B cell (primary cell): ENCODE results near the gene TXNRD1. TPM values are rescaled to one million over a fixed set of nuclear protein-coding genes. Genes with fewer than 3 reads are reported as not detected.

Experiments
- ATAC-seq: fragments of 200-7000 bp; cut with Tn5 transposase; one replicate; pipeline ENCODE4 v1.10.0; 2021; ENCODE audit warnings: low read depth, mild to moderate bottlenecking, moderate number of reproducible peaks, moderate library complexity
- CTCF ChIA-PET: fragments of 350-600 bp; sonication (Branson Sonifier 250); formaldehyde crosslinking; loops from one replicate; lab custom pipeline; 2021; ENCODE audit warnings: antibody characterized with exemption, inconsistent platforms; lab: Charles Lee
- POLR2A ChIA-PET: fragments of 350-600 bp; sonication (Branson Sonifier 250); formaldehyde crosslinking; loops from one replicate; lab custom pipeline; 2021; ENCODE audit warnings: antibody characterized with exemption; lab: Charles Lee
- DNase-seq: peaks from one replicate; pipeline ENCODE4 v3.0.0; 2013
- H2AFZ ChIP-seq: 2 replicates; pipeline ENCODE4 v1.6.1; 2012; ENCODE audit warnings: mild to moderate bottlenecking, low read depth, low read length; ENCODE audit not compliant: insufficient read depth, poor library complexity, severe bottlenecking
- H3K27ac ChIP-seq, 2 donors: 1 replicate in 1 of 2; 2 replicates in 1 of 2; pipeline ENCODE4 v1.5.1; 2012 to 2013; ENCODE audit warnings: low read length in 2 of 2, mild to moderate bottlenecking in 2 of 2, moderate library complexity in 1 of 2
- H3K27me3 ChIP-seq, 4 experiments: fragments of 200-600 bp in 1 of 4; sonication (generic) in 1 of 4; replicated peaks in 1 of 4; 1 replicate in 2 of 4; 2 replicates in 2 of 4; pipeline versions ENCODE4 v1.6.1 to v1.7.0; 2013 to 2016; ENCODE audit warnings: low read length in 3 of 4, mild to moderate bottlenecking in 2 of 4, mixed read lengths in 1 of 4, moderate library complexity in 1 of 4; ENCODE audit not compliant: insufficient read depth in 4 of 4, control insufficient read depth in 3 of 4; ENCODE audit errors: control extremely low read depth in 1 of 4
- H3K36me3 ChIP-seq, 2 experiments: replicated peaks in 1 of 2; 1 replicate in 1 of 2; 2 replicates in 1 of 2; pipeline versions ENCODE4 v1.6.1 to v1.7.1; 2013; ENCODE audit warnings: low read length in 1 of 2; ENCODE audit not compliant: insufficient read depth in 2 of 2, control insufficient read depth in 1 of 2; ENCODE audit errors: control extremely low read depth in 1 of 2, extremely low read depth in 1 of 2
- H3K4me1 ChIP-seq, 2 donors: fragments of 200-600 bp in 1 of 2; sonication (generic) in 1 of 2; 1 replicate in 1 of 2; 2 replicates in 1 of 2; pipeline versions ENCODE4 v1.5.1 to v1.6.1; 2013 to 2017; ENCODE audit warnings: low read length in 2 of 2; ENCODE audit not compliant: control insufficient read depth in 2 of 2, insufficient read depth in 2 of 2
- H3K4me2 ChIP-seq: replicated peaks from 2 replicates; pipeline ENCODE3; 2012; ENCODE audit warnings: mild to moderate bottlenecking, low read depth, low read length; ENCODE audit not compliant: poor library complexity, severe bottlenecking
- H3K4me3 ChIP-seq, 5 experiments: fragments of 200-600 bp in 1 of 5; sonication (generic) in 1 of 5; 1 replicate in 3 of 5; 2 replicates in 2 of 5; pipeline versions ENCODE4 v1.5.1 to v1.7.0; 2011 to 2016; ENCODE audit warnings: low read length in 4 of 5, mild to moderate bottlenecking in 4 of 5, low read depth in 2 of 5, control low read depth in 1 of 5, moderate library complexity in 1 of 5; ENCODE audit not compliant: insufficient read depth in 1 of 5; ENCODE audit errors: control extremely low read depth in 1 of 5, extremely low read depth in 1 of 5
- H3K79me2 ChIP-seq: fragments of 200-600 bp; sonication (generic); one replicate; pipeline ENCODE4 v1.6.0; 2016; ENCODE audit warnings: low read length; ENCODE audit not compliant: control insufficient read depth, insufficient read depth
- H3K9ac ChIP-seq: fragments of 200-600 bp; sonication (generic); 2 replicates; pipeline ENCODE4 v1.6.1; 2017; ENCODE audit warnings: mild to moderate bottlenecking, low read length, moderate library complexity
- H3K9me3 ChIP-seq, 3 donors: one replicate each; pipeline versions ENCODE4 v1.6.1 to v1.7.1; 2013; ENCODE audit warnings: low read length in 2 of 3; ENCODE audit not compliant: control insufficient read depth in 2 of 3, insufficient read depth in 1 of 3; ENCODE audit errors: control extremely low read depth in 1 of 3
- H4K20me1 ChIP-seq: 2 replicates; pipeline ENCODE4 v1.6.0; 2012; ENCODE audit warnings: mild to moderate bottlenecking, low read length; ENCODE audit not compliant: insufficient read depth, control insufficient read depth, poor library complexity, severe bottlenecking
- H3K27ac Mint-ChIP-seq: one replicate; pipeline ENCODE4 v1.8.0; 2021; ENCODE audit warnings: mixed read lengths
- H3K27me3 Mint-ChIP-seq: one replicate; pipeline ENCODE4 v1.8.0; 2021; ENCODE audit warnings: mixed read lengths
- H3K4me1 Mint-ChIP-seq: one replicate; pipeline ENCODE4 v1.8.0; 2021; ENCODE audit warnings: mixed read lengths
- H3K4me3 Mint-ChIP-seq: one replicate; pipeline ENCODE4 v1.8.0; 2021; ENCODE audit warnings: mixed read lengths
- H3K9me3 Mint-ChIP-seq: one replicate; pipeline ENCODE4 v1.8.0; 2022; ENCODE audit warnings: mixed read lengths; ENCODE audit not compliant: insufficient read depth
- CTCF ChIP-seq: fragments of 200-600 bp; IDR thresholded peaks from one replicate; pipeline ENCODE4 v1.8.0; 2022; ENCODE audit warnings: antibody characterized with exemption, mild to moderate bottlenecking
- EZH2 ChIP-seq: IDR thresholded peaks from 2 replicates; pipeline ENCODE4 v1.6.1; 2012; ENCODE audit warnings: borderline replicate concordance, low read depth, mild to moderate bottlenecking, moderate library complexity, low read length; ENCODE audit not compliant: insufficient read depth, poor library complexity, severe bottlenecking
- WGBS: methylation state at CpG from one replicate; pipeline ENCODE4 v1.1.5; 2013; ENCODE audit warnings: missing lambda C conversion rate; ENCODE audit not compliant: insufficient coverage; 5-methylcytosine and 5-hydroxymethylcytosine counted together
- intact Hi-C: fragments of 100-400 bp; cut with micrococcal nuclease; formaldehyde crosslinking; loops from one replicate; pipeline ENCODE4 v1.10.0; 2022
- polyA plus RNA-seq: library from polyadenylated mRNA; depleted of rRNA; stranded (reverse); fragments of >200 nt; gene quantifications from 2 replicates; pipeline ENCODE4 v1.2.3, GENCODE V29; 2012
- total RNA-seq, 2 donors: library from RNA; stranded (reverse); fragments of 120-200 nt in 1 of 2; gene quantifications; 1 replicate in 1 of 2; 2 replicates in 1 of 2; pipeline versions ENCODE4 v1.2.3 to v1.2.4, GENCODE V29; 2013 to 2022

The TXNRD1 gene
- total and polyA plus RNA-seq, 2 donors (not counting 1 experiment from before 2014, with no cell fraction given) = 10.1 to 44.6 TPM

- H3K79me2 ChIP-seq = no peaks in the 10 kb centered on the region
Observed at GRCh38 chr12:104281636-104282035, 66.1 kb downstream of the TXNRD1 start.

GRCh38 chr12:104282109-104282508, 66.5 kb downstream of the TXNRD1 start:
- peaks cover 6 to 8% of the 10 kb centered on the region in 2 donors for H3K4me1 ChIP-seq
- no peak for ATAC-seq
- H3K79me2 ChIP-seq = no peaks in the 10 kb centered on the region
- no peaks in the 10 kb centered on the region for H3K9me3 Mint-ChIP-seq
- ChIA-PET CTCF (no interaction called here), POLR2A (no interaction called here)
- H3K27me3 ChIP-seq = no peaks in the 10 kb centered on the region
- peaks cover 14% of the 10 kb centered on the region for H3K4me1 Mint-ChIP-seq
- no peaks in the 10 kb centered on the region for H4K20me1 ChIP-seq
- no peak overlapping the region for H2AFZ ChIP-seq
- H3K27me3 Mint-ChIP-seq = no peaks in the 10 kb centered on the region
- H3K4me3 Mint-ChIP-seq = no peak overlapping the region
- H3K9me3 ChIP-seq = no peaks in the 10 kb centered on the region
- no peak overlapping the region for H3K27ac Mint-ChIP-seq
- DNase-seq = no peak
- H3K9ac ChIP-seq = no peak overlapping the region
- intact Hi-C loops = no loop called here
- H3K27ac ChIP-seq = no peak overlapping the region
- no peak overlapping the region for H3K4me3 ChIP-seq
- H3K4me2 ChIP-seq = no peak overlapping the region
- no peak for TF ChIP-seq EZH2
- TF ChIP-seq CTCF = no peak
- no peaks in the 10 kb centered on the region for H3K36me3 ChIP-seq

More at GRCh38 chr12:104281636-104282035, 66.1 kb downstream of the TXNRD1 start:
- WGBS = 88% methylated on average over 5 of the region's 5 CpGs
- no peaks in the 10 kb centered on the region for H3K27me3 Mint-ChIP-seq
- ChIA-PET CTCF (no interaction called here), POLR2A (no interaction called here)
- no peaks in the 10 kb centered on the region for H3K9me3 ChIP-seq
- H3K4me1 Mint-ChIP-seq = peaks cover 11% of the 10 kb centered on the region
- no peak overlapping the region for H3K9ac ChIP-seq
- H3K4me1 ChIP-seq = peaks cover 9 to 11% of the 10 kb centered on the region in 2 donors
- H3K27me3 ChIP-seq = no peaks in the 10 kb centered on the region
- DNase-seq = no peak
- no peaks in the 10 kb centered on the region for H3K36me3 ChIP-seq
- intact Hi-C loops = no loop called here
- no peak overlapping the region for H3K4me3 Mint-ChIP-seq
- H4K20me1 ChIP-seq = no peaks in the 10 kb centered on the region
- H3K4me2 ChIP-seq = no peak overlapping the region
- H3K27ac ChIP-seq = no peak overlapping the region
- H3K27ac Mint-ChIP-seq = no peak overlapping the region
- H3K4me3 ChIP-seq = no peak overlapping the region
- TF ChIP-seq EZH2 (no peak), CTCF (no peak)
- ATAC-seq = no peak
- no peak overlapping the region for H2AFZ ChIP-seq
- H3K9me3 Mint-ChIP-seq = no peaks in the 10 kb centered on the region
